GM19035 (cell line): Measurements from ENCODE around the gene SRGAP2.
"Not testable (repeated sequence)": the region's sequence is repeated elsewhere in the genome, so short reads cannot be mapped to it uniquely, and the experiment has no call there.

Experiments used
- ATAC-seq: cut with Tn5 transposase; IDR thresholded peaks from one replicate; pipeline ENCODE4 v1.9.1; 2021; ENCODE audit not compliant: unreplicated experiment

SRGAP2 gene

DNA sequence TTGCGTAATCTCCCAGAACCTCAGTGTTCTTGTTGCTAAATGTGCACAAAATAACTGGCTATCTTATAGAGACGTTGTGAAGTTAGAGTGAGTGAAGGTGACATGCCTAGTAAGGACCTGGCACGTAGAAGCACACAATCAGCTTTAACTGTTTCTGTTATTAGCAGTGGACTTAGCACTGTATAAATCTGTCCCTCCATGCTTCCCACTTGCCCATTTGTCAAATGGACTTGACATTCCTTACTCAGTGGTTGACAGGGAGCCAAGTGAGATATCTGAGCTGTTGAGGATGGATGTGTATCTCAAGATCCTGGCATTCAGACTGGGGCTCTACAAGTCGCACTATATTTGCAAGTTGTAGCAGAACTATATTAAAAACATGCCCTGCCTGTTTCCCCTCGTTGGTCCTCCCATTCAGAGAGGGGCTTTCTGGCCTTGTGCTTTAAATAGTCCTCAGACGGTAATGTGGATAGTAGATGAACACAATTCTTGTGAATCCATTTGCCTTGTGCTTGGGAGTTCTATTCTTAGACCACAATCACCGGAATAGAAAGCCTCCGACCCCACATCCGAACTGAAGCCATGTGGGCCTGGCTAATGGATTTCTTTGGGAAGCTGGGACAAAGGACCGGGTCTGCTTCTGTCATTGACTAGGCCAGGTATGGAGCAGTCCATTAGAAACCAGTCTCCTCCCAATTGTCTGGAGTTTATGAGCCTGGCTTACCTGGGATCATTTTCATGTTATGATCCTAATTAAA lies 43.0 kb downstream of the SRGAP2 start:
- not testable (repeated sequence) for ATAC-seq

DNA sequence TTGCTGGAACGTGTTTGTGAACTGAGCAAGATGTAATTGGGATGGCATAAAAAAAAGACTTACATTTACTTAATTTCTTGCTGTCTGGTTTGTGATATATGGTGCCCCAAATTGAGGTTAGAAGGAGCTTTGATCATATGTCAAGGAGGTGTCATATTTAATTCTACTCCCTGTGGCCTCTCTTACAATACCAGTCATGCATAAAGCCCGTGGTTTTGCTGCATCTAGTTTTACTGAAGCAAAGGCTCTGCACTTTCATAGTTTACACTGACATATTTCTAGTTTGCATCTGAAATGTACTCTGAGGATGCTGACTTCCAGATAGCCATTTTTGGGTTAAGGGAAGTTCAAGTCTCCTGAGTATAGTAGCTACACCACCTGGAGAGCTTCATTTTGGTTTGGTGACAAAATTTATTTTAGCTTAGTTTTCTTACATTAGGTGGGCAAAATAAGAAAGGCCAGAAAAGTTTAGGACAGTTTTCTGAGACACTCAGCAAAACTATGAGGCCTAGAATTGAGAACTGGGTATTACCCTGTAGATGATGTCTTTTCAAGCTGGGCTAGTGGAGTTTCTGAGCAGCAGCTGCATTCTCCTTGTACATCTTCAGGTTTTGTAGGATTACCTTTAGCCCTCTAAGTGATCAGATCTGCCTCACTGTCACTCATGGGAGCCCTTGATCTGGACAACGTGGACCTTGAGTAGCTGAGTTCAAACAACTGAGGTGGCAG lies 47.8 kb downstream of the SRGAP2 start:
- not testable (repeated sequence) for ATAC-seq

DNA sequence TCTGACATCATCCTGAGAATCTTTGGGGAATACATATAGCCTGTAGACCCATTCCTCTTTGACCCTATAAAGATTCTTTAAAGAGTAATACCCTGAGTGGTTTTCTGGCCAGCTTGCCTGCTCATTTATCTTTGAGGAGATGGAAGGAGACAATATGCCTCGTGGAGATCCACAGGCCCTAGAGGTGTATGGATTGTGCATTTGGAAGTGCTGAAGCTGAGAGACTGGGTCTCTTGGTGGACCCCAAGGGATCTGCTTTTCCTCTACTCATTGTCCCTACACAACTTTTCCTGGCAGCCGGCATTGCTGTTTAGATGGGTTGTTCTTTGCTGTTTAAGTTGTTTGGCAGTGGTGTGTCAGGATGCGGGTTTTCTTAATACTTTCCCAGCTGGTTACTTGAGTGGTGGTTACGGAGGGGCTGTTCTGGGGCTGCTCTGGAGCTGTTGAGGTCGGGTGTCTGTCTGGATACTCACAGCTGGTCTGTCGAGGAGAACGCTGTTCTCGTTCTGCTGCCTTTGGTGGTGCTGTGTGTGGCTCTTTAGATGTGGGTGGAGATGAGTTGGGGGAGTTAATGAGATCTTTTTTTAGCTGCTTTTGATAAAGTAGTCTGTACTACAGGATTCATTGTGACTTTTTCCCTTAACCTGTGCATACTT lies 49.5 kb downstream of the SRGAP2 start:
- not testable (repeated sequence) for ATAC-seq
